ENCODE data around the gene MAEL.
A peak's percentile ranks its signal among the peaks of the same experiment; 100 is the strongest.
"Not testable (repeated sequence)": the region's sequence is repeated elsewhere in the genome, so short reads cannot be mapped to it uniquely, and the experiment has no call there.

Gene MAEL

DNA sequence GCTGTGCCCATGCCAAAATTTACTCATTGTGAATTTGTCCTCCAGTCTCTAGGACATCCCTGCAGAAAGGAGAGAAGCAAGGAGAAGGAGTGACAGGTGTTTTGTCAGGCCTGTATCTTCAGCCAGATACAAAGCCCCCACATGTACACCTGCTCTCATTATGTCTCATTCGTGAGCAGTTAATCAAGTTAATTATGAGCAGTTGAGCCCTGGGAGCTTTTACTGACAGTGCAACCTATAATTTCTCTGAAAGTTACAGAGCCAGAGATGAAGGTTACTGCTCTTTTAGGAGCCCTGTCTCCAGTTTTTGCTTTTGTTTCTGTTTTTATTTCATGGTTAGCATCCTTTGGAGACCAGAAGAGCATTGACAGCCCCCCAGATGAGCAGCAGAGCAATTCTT is 8.7 kb upstream of the MAEL start:
- no peak for DNase-seq

- DNase-seq = no peak
Measured at GRCh38 chr1:166980818-166981217, 8.3 kb upstream of the MAEL start.

DNA sequence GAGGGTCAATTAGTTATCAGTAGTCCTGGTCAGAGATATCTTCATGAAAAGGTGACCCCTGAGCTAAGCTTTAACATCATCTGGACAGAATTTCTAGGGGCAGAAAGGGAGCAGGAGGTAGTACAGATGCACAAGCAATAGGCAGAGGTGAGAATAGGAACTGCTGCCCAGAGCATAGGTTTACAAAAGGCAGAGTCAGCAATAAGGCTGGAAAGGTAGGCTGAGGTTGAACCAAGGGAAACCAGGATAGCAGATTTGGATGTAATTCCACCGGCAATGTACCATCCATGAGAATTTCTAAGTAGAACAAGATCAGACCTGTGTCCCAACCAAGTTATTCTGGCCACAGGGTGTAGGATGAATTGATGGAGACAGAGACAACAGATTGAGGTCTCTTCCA is 7.5 kb upstream of the MAEL start:
- DNase-seq = no peak

DNA sequence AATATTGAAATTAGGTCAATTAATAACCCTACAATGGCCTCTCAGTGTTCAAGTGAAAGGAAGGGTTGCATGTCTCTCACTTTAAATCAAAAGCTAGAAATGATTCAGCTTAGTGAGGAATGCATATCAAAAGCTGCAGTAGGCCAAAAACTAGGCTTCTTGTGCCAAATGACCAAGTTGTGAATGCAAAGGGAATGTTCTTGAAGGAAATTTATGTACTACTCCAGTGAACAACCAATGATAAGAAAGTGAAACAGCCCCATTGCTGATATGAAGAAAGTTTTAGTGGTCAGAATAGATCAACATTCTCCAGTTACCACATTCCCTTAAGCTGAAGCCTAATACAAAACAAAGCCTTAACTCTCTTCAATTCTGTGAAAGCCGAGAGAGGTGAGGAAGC is 10.0 kb downstream of the MAEL start:
- DNase-seq = no peak

- DNase-seq = no peak
Measured at GRCh38 chr1:166999500-167000055, 10.5 kb downstream of the MAEL start.

- no peak for DNase-seq
Measured at GRCh38 chr1:167000546-167000945, 11.5 kb downstream of the MAEL start.

DNA sequence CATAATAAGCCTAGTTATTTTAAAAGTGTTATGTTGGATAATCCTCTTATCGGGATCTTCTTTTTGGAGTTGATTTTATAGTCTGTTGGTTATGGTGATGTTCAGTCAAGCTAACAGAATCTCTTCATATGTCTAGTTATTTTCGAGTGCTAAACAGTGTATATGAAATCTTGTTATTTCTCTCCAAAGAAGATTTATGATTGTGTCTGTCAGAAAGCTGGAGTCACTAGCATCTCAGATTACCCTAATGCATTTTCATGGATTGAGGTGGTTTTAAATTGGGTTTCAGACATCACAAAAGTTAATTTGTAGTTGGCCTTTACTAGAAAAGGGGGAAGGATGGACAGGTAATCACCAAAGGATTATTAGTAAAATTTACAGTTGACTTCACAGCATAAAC is 13.3 kb downstream of the MAEL start:
- no peak for DNase-seq

DNA sequence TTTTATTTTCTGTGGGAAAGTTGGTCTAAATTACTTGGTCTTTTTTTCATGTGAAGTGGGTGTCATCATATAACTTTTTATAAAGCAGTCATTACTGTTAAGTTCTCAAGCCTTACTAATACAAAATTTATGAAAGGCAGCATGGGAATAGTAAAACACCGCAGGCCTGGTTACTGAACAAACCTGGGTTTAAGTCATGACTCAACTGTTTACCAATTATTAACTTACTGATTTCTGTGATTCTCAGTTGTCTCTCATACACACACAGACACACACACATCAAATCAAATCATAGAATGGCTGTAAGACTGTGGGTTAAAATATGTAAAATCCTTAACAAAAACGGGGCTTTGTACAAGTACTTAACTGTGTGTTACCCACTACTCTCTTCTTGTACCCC is 14.6 kb downstream of the MAEL start:
- no peak for DNase-seq

DNA sequence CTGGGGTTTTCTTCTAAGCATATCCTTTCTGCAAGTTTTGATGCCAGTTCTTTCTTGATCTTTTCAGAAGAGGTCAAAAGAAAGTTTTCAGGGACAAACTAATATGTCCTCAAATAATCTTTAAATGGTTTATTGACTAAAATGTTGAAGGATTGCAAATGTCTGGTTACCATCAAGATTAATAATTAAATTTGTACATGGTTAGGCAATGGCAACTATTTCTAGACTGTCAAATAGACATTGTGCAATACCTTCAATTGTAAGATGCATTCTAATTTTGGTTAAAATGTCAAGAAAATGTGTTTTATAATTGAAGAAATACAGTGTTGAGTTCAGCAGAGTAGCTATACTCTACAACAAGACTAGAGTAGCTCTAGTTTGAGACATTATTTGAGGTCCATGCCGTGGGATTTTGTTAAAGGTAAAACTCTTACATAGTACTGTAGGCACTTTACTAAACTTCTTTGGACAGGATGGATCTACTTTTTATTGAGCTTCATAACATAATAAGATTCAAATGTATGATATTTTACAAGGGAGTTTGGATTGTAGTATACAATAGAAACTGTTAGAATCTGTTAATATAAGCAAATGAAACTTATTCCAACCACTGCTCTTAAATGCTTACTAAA is 22.6 kb downstream of the MAEL start:
- no peak for DNase-seq

DNA sequence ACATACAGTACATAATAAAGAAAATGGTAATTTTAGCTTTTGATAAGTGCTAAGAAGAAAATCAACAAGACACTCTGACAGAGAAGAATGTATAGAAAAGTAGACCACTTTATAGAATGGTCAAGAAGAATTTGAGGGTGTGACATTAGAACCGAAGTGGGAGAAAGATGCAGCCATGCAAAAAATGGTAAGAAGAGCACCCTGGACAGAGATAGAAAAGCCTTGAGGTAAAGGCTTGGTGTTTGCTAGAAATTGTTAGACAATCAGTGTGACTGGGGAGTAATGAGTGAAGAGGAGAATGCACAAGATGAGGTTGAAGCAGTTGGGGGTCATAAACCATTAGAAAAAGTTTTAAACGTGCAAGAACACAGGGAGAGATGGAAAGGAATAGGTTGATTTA is 23.5 kb downstream of the MAEL start:
- DNase-seq = no peak

- no peak for DNase-seq
Measured at GRCh38 chr1:167013108-167013929, 24.2 kb downstream of the MAEL start.

DNA sequence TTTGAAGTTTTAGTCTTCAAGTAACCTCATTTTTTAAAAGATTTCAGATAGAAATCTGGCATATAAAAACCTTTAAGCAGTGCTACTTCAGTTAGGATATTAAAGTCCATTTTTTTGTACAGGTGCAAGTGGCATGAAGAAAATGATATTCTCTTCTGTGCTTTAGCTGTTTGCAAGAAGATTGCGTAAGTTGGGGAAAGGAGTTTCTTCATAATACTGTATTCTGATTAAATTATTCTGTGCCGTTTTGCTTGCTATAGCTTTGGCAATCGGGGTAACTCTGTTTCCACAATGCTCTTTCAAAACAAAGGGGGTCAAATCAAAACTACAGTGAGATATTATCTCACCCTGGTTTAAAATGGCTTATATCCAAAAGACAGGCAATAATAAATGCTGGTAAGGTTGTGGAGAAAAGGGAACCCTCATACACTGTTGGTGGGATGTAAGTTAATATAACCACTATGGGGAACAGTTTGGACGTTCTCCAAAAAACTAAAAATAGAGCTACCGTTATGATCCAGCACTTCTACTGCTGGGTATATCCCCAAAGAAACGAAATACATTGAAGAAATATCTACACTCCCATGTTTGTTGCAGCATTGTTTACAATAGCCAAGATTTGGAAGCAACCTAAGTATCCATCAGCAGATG is 27.1 kb downstream of the MAEL start:
- no peak for DNase-seq

DNA sequence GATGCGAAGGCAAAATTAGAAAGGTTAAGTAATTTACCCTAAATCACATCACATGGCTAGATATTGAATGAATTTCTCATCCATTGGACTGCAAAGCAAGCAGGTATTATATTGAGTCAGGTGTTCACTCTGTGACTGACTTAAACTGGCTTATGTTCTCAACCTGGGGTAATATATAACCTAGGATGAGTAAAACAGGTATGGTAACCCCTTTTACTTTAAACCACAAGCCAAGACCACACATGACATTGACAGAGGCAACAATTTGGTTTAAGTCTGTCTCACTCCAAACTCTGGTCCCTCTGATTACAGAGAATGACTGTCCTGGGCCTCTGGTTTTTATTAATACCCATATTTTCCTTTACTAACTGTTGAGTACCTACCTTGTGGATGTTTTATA is 33.3 kb downstream of the MAEL start:
- no peak for DNase-seq

DNA sequence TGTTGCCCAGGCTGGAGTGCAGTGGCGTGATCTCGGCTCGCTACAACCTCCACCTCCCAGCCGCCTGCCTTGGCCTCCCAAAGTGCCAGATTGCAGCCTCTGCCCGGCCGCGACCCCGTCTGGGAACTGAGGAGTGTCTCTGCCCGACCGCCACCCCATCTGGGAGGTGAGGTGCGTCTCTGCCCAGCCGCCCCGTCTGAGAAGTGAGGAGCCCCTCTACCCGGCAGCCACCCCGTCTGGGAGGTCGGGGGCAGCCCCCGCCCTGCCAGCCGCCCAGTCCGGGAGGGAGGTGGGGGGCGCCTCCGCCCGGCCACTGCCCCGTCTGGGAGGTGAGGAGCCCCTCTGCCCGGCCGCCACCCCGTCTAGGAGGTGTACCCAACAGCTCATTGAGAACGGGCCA is 40.5 kb downstream of the MAEL start:
- not testable (repeated sequence) for DNase-seq

DNA sequence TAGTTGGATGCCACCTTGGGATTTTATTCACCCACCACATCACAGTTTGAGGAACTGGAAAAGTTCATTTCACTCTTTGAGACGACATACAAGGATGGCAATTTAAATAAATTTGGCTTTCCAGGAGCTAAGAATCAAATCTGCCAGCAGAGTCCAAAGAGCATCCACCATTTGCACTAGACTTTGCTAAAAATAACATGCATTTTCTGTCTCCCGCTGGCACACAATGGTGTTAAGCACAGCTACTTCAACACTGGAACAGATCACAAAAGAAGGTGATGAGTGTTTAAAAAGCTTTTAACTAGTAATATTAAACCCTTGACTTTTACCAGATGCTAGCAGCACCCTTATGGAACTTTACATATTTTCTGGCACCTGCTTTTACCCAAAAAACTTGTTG is 44.6 kb downstream of the MAEL start:
- DNase-seq = no peak

GRCh38 chr1:167043752-167044488 is 54.8 kb downstream of the MAEL start:
- DNase-seq = peak; percentile 49

DNA sequence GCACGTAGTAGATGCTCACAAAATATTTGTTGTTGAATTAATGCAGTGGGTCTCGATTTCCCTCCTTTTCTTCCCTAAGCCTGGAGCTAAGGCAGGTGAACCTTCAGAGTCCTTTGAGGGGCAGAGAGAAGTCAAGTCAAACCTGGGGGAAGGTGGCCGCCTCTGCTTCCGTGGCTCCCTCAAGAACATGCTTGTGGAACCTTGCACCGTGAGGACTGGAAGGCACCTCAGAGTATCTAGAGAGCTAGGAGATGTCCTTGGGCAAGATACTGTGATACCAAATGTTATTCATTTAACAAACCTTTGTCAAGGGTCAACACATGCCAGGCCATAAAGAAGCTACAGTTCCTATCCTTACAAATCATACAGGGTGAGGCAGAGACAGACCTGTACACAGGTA is 62.8 kb downstream of the MAEL start:
- no peak for DNase-seq

DNA sequence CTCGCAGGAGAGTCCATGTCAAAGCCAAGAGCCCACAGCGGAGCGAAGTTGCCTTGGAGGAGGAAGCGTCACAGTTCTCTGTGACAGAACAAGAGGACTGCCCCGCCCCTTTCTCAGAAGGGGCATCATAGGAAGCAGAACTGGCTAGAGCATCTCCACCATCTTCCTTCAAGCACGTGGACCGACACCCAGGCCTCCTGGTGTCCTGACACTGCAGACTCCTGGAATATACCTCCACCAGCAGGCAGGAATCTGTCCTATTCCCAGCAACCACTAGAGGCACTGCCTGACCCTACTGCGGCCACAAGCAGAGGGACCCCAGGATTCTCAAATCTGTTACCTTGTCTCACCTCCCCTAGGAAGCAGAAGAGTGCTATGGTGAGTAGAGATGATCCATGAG is 63.3 kb downstream of the MAEL start:
- no peak for DNase-seq

GRCh38 chr1:167054531-167054930 is 65.5 kb downstream of the MAEL start:
- DNase-seq = no peak

GRCh38 chr1:167054946-167055630 is 66.0 kb downstream of the MAEL start:
- DNase-seq = no peak

DNA sequence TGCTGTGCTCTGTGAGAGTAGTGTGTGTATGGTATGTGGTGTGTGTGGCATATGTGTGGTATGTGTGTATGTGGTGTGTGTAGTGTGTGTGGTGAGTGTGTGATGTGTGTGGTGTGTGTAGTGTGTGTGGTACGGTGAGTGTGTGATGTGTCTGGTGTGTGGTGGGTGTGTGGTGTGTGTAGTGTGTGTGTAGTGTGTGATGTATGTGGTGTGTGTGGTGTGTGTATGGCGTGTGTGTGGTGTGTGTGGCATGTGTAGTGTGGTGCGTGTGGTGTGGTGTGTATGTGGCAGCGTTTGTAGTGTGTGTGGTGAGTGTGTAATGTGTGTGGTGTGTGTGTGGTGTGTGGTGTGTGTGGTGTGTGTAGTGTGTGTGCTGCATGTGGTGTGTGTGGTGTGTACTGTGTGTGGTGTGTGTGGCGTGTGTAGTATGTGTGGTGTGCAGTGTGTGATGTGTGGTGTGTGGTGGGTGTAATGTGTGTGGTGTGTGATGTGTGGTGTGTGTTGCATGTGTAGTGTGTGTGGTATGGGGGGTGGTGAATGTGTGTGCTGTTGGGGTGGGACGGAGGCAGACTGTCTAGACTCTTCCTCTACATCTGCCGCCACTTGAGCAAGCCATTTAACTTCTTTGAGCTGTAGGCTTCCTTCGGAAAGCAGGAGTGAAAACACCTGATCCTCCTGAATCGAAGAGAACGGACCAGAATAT is 67.6 kb downstream of the MAEL start:
- DNase-seq = no peak

- no peak for DNase-seq
Measured at GRCh38 chr1:167057241-167057688, 68.2 kb downstream of the MAEL start.
